IMR-90 (cell line): ENCODE results near the gene IL17REL. TPM values are rescaled to one million over a fixed set of nuclear protein-coding genes. Genes with fewer than 3 reads are reported as not detected.

Experiments
- ATAC-seq: fragments of 200-7000 bp; cut with Tn5 transposase; 2 replicates; pipeline ENCODE4 v1.9.1; 2020; ENCODE audit warnings: low read depth, mild to moderate bottlenecking, moderate library complexity
- BruUV-seq: library from RNA; stranded (reverse); fragments of 400-500 nt; replicated peaks from 2 replicates; lab custom pipeline; 2021; lab: Mats Ljungman, UMichigan
- CTCF ChIA-PET: fragments of 300-600 bp; formaldehyde crosslinking; extraction: SDS; loops from one replicate; lab custom pipeline; 2021; ENCODE audit warnings: antibody characterized with exemption; lab: Yijun Ruan, JAX
- POLR2A ChIA-PET: fragments of 300-600 bp; sonication (Branson Sonifier 250); formaldehyde crosslinking; loops from one replicate; lab custom pipeline; 2022; ENCODE audit warnings: antibody characterized with exemption; ENCODE audit not compliant: unreplicated experiment; lab: Charles Lee
- DNase-seq: peaks from one replicate; pipeline ENCODE4 v3.0.0; 2013
- H2AFZ ChIP-seq: replicated peaks from 2 replicates; pipeline ENCODE3; 2013; ENCODE audit warnings: low read length, mild to moderate bottlenecking; ENCODE audit not compliant: poor library complexity
- H2AK5ac ChIP-seq: 2 replicates; pipeline ENCODE4 v1.6.1; 2013; ENCODE audit warnings: low read depth, low read length, inconsistent platforms
- H2AK9ac ChIP-seq: replicated peaks from 2 replicates; pipeline ENCODE3; 2013; ENCODE audit warnings: mild to moderate bottlenecking, low read depth, low read length, moderate library complexity; ENCODE audit not compliant: poor library complexity
- H2BK120ac ChIP-seq: 2 replicates; pipeline ENCODE4 v1.6.1; 2013; ENCODE audit warnings: low read depth, low read length, inconsistent platforms
- H2BK15ac ChIP-seq: 3 replicates; pipeline ENCODE4 v1.6.1; 2013; ENCODE audit warnings: low read depth, low read length, inconsistent platforms
- H2BK20ac ChIP-seq: 2 replicates; pipeline ENCODE4 v1.6.1; 2013; ENCODE audit warnings: low read depth, mild to moderate bottlenecking, inconsistent platforms, low read length, moderate library complexity
- H2BK5ac ChIP-seq: 2 replicates; pipeline ENCODE4 v1.6.1; 2013; ENCODE audit warnings: mild to moderate bottlenecking, low read depth, low read length, inconsistent platforms; ENCODE audit not compliant: poor library complexity, severe bottlenecking
- H3K14ac ChIP-seq: replicated peaks from 2 replicates; pipeline ENCODE4 v1.6.1; 2013; ENCODE audit warnings: low read depth, low read length, inconsistent platforms
- H3K18ac ChIP-seq: 2 replicates; pipeline ENCODE4 v1.6.1; 2013; ENCODE audit warnings: low read depth, low read length, control low read depth
- H3K23ac ChIP-seq: 2 replicates; pipeline ENCODE4 v1.6.1; 2013; ENCODE audit warnings: low read depth, low read length, inconsistent platforms
- H3K27ac ChIP-seq: 2 replicates; pipeline ENCODE4 v1.5.1; 2013; ENCODE audit warnings: mild to moderate bottlenecking, control low read depth, low read length; ENCODE audit not compliant: insufficient read depth
- H3K27me3 ChIP-seq: 2 replicates; pipeline ENCODE4 v1.6.1; 2013; ENCODE audit warnings: low read length; ENCODE audit not compliant: control insufficient read depth, insufficient read depth
- H3K36me3 ChIP-seq: 2 replicates; pipeline ENCODE4 v1.6.1; 2013; ENCODE audit warnings: low read length, mixed read lengths; ENCODE audit not compliant: control insufficient read depth, insufficient read depth
- H3K4ac ChIP-seq: 2 replicates; pipeline ENCODE4 v1.6.1; 2013; ENCODE audit warnings: low read depth, low read length, inconsistent platforms
- H3K4me1 ChIP-seq: 2 replicates; pipeline ENCODE4 v1.6.1; 2013; ENCODE audit warnings: low read length, mixed read lengths; ENCODE audit not compliant: control insufficient read depth, insufficient read depth
- H3K4me2 ChIP-seq: 2 replicates; pipeline ENCODE4 v1.6.1; 2013; ENCODE audit warnings: low read depth, mild to moderate bottlenecking, control low read depth, low read length, moderate library complexity
- H3K4me3 ChIP-seq: 2 replicates; pipeline ENCODE4 v1.5.1; 2013; ENCODE audit warnings: low read depth, mild to moderate bottlenecking, control low read depth, low read length, moderate library complexity; ENCODE audit not compliant: insufficient read depth
- H3K56ac ChIP-seq: 2 replicates; pipeline ENCODE4 v1.6.1; 2013; ENCODE audit warnings: low read length, inconsistent platforms; ENCODE audit not compliant: insufficient read depth; ENCODE audit errors: extremely low read depth
- H3K79me1 ChIP-seq, 2 experiments: 2 replicates each; pipeline ENCODE4 v1.6.1; 2013; ENCODE audit warnings: low read length in 2 of 2, inconsistent platforms in 1 of 2, low read depth in 1 of 2
- H3K9ac ChIP-seq: 2 replicates; pipeline ENCODE4 v1.6.1; 2013; ENCODE audit warnings: low read depth, low read length, control low read depth
- H3K9me1 ChIP-seq: 2 replicates; pipeline ENCODE4 v1.6.1; 2013; ENCODE audit warnings: low read length, inconsistent platforms; ENCODE audit not compliant: insufficient read depth
- H3K9me3 ChIP-seq: 2 replicates; pipeline ENCODE4 v1.6.1; 2013; ENCODE audit warnings: low read length; ENCODE audit not compliant: control insufficient read depth, insufficient read depth
- H4K20me1 ChIP-seq: 2 replicates; pipeline ENCODE4 v1.6.1; 2013; ENCODE audit warnings: low read length, inconsistent platforms; ENCODE audit not compliant: insufficient read depth
- H4K5ac ChIP-seq: 2 replicates; pipeline ENCODE4 v1.6.1; 2013; ENCODE audit warnings: mild to moderate bottlenecking, low read depth, low read length, control low read depth
- H4K8ac ChIP-seq, 2 experiments: 2 replicates each; pipeline ENCODE4 v1.6.1; 2013; ENCODE audit warnings: low read depth in 2 of 2, low read length in 2 of 2, control low read depth in 1 of 2, inconsistent platforms in 1 of 2
- H4K91ac ChIP-seq: 2 replicates; pipeline ENCODE4 v1.6.1; 2013; ENCODE audit warnings: low read depth, low read length, inconsistent platforms; ENCODE audit not compliant: insufficient read depth
- BHLHE40 ChIP-seq: fragments of 150-350 bp; IDR thresholded peaks from 2 replicates; pipeline ENCODE4 v1.6.1; 2016; ENCODE audit warnings: mild to moderate bottlenecking, low read depth, low read length
- CEBPB ChIP-seq: IDR thresholded peaks from 2 replicates; pipeline ENCODE4 v1.6.1; 2012; ENCODE audit warnings: low read depth, low read length, improper control_type of control experiment
- CHD1 ChIP-seq: IDR thresholded peaks from 2 replicates; pipeline ENCODE4 v1.6.1; 2012; ENCODE audit warnings: low read depth, low read length, improper control_type of control experiment
- ELK1 ChIP-seq: fragments of 150-350 bp; IDR thresholded peaks from 2 replicates; pipeline ENCODE4 v1.6.1; 2016; ENCODE audit warnings: low read depth, mild to moderate bottlenecking, low read length, moderate library complexity, borderline replicate concordance
- FOS ChIP-seq: fragments of 150-350 bp; IDR thresholded peaks from 2 replicates; pipeline ENCODE4 v1.6.1; 2016; ENCODE audit warnings: low read depth, low read length
- MAFK ChIP-seq: IDR thresholded peaks from 2 replicates; pipeline ENCODE4 v1.6.1; 2012; ENCODE audit warnings: low read depth, low read length, improper control_type of control experiment
- MAZ ChIP-seq: IDR thresholded peaks from 2 replicates; pipeline ENCODE4 v1.6.1; 2012; ENCODE audit warnings: low read depth, mild to moderate bottlenecking, low read length, improper control_type of control experiment, moderate library complexity, borderline replicate concordance
- MXI1 ChIP-seq: IDR thresholded peaks from 2 replicates; pipeline ENCODE4 v1.6.1; 2012; ENCODE audit warnings: low read depth, mild to moderate bottlenecking, low read length, moderate library complexity, borderline replicate concordance
- NFE2L2 ChIP-seq: fragments of 150-350 bp; IDR thresholded peaks from 2 replicates; pipeline ENCODE4 v1.6.1; 2016; ENCODE audit warnings: low read depth, mild to moderate bottlenecking, low read length
- POLR2A ChIP-seq: IDR thresholded peaks from 2 replicates; pipeline ENCODE4 v1.6.1; 2012; ENCODE audit warnings: mild to moderate bottlenecking, low read depth, low read length
- RAD21 ChIP-seq: IDR thresholded peaks from 2 replicates; pipeline ENCODE4 v1.6.1; 2012; ENCODE audit warnings: low read length, improper control_type of control experiment
- RCOR1 ChIP-seq: IDR thresholded peaks from 2 replicates; pipeline ENCODE4 v1.6.1; 2012; ENCODE audit warnings: mild to moderate bottlenecking, low read length, improper control_type of control experiment; ENCODE audit not compliant: insufficient replicate concordance
- RFX5 ChIP-seq: IDR thresholded peaks from 2 replicates; pipeline ENCODE4 v1.8.0; 2012; ENCODE audit warnings: low read depth, mild to moderate bottlenecking, low read length, moderate library complexity
- SMC3 ChIP-seq: fragments of 150-350 bp; IDR thresholded peaks from 2 replicates; pipeline ENCODE4 v1.6.1; 2016; ENCODE audit warnings: low read depth, mild to moderate bottlenecking, antibody characterized with exemption, low read length, moderate library complexity
- USF2 ChIP-seq: fragments of 150-350 bp; IDR thresholded peaks from 2 replicates; pipeline ENCODE4 v1.6.1; 2017; ENCODE audit warnings: mild to moderate bottlenecking, antibody characterized with exemption, low read length, low read depth
- WGBS, 2 experiments: methylation state at CpG; one replicate each; pipeline versions ENCODE4 v1.1.5 to v1.1.7; 2013; ENCODE audit warnings: missing lambda C conversion rate in 2 of 2; ENCODE audit not compliant: insufficient read length in 1 of 2; ENCODE audit errors: extremely low coverage in 2 of 2; 5-methylcytosine and 5-hydroxymethylcytosine counted together
- dilution Hi-C: fragments of 300-500 bp; cut with HindIII; formaldehyde crosslinking; loops from one replicate; pipeline ENCODE4 v1.14.3; 2018; ENCODE audit warnings: low sequenced_read_pairs; ENCODE audit not compliant: unreplicated experiment
- in situ Hi-C: fragments of 300-500 bp; cut with MboI; formaldehyde crosslinking; loops from 3 replicates; pipeline ENCODE4 v1.14.3; 2019; ENCODE audit warnings: low sequenced_read_pairs, inconsistent platforms, mixed read lengths
- intact Hi-C: fragments of 100-400 bp; cut with micrococcal nuclease; formaldehyde crosslinking; loops from 2 replicates; pipeline ENCODE4 v1.10.0; 2022
- polyA plus RNA-seq, 3 experiments: library from polyadenylated mRNA; depleted of rRNA; stranded (reverse); fragments of >200 nt; gene quantifications; 2 replicates each; pipeline ENCODE4 v1.2.3, GENCODE V29; 2012; ENCODE audit warnings: low replicate concordance in 1 of 3
- total RNA-seq: library from RNA; depleted of rRNA; stranded (reverse); fragments of >200 nt; gene quantifications from 2 replicates; pipeline ENCODE4 v1.2.3, GENCODE V29; 2012
- TF ChIP-seq, protein P1 (sequence below): conservative IDR thresholded peaks from 2 replicates; pipeline ENCODE4 v1.5.1; 2012; ENCODE audit warnings: mild to moderate bottlenecking, low read depth, low read length, improper control_type of control experiment

The IL17REL gene
- total and polyA plus RNA-seq, 2 of the 4 experiments (the other 2 are of a cell fraction), result not detected

- WGBS, 2 experiments, result 69% methylated on average over 2 of the region's 17 CpGs; no CpG with 5 or more reads in 1 of the 2 experiments
- BruUV-seq, result no TSS peak
These were observed 49.3 kb upstream of the IL17REL start for GRCh38 chr22:50061824-50062355.

More at GRCh38 chr22:50061824-50062355, 49.3 kb upstream of the IL17REL start:
- Histone ChIP-seq H2BK15ac (no peak overlapping the region), H3K27ac (no peak overlapping the region), H3K79me1 (no peaks in the 10 kb centered on the region), H3K14ac (no peak overlapping the region), H3K36me3 (no peaks in the 10 kb centered on the region), H2BK20ac (no peak overlapping the region), H4K20me1 (no peaks in the 10 kb centered on the region), H2AFZ (no peak overlapping the region), H4K8ac (no peak overlapping the region), H2AK5ac (no peak overlapping the region), H3K9ac (no peak overlapping the region), H3K56ac (no peak overlapping the region), H3K18ac (no peak overlapping the region), H3K4me1 (peaks cover 6% of the 10 kb centered on the region; the same call in 1 of the 2 replicates), H4K91ac (no peak overlapping the region), H3K4me3 (no peak overlapping the region), H2BK120ac (no peak overlapping the region), H3K9me3 (no peaks in the 10 kb centered on the region), H3K23ac (no peak overlapping the region), H3K9me1 (no peaks in the 10 kb centered on the region), H4K5ac (no peak overlapping the region), H2AK9ac (no peak overlapping the region), H3K4me2 (no peak overlapping the region), H2BK5ac (no peak overlapping the region), H3K4ac (no peak overlapping the region), H3K27me3 (peaks cover 49% of the 10 kb centered on the region)
- TF ChIP-seq MAFK, result no peak
- no peak for TF ChIP-seq RFX5
- no peak for TF ChIP-seq FOS
- TF ChIP-seq MAZ, result no peak
- TF ChIP-seq, protein P1, sequence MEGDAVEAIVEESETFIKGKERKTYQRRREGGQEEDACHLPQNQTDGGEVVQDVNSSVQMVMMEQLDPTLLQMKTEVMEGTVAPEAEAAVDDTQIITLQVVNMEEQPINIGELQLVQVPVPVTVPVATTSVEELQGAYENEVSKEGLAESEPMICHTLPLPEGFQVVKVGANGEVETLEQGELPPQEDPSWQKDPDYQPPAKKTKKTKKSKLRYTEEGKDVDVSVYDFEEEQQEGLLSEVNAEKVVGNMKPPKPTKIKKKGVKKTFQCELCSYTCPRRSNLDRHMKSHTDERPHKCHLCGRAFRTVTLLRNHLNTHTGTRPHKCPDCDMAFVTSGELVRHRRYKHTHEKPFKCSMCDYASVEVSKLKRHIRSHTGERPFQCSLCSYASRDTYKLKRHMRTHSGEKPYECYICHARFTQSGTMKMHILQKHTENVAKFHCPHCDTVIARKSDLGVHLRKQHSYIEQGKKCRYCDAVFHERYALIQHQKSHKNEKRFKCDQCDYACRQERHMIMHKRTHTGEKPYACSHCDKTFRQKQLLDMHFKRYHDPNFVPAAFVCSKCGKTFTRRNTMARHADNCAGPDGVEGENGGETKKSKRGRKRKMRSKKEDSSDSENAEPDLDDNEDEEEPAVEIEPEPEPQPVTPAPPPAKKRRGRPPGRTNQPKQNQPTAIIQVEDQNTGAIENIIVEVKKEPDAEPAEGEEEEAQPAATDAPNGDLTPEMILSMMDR, result no peak
- TF ChIP-seq RCOR1, result no peak
- no peak for TF ChIP-seq CHD1
- no peak for TF ChIP-seq BHLHE40
- TF ChIP-seq CEBPB, result no peak
- no peak for TF ChIP-seq MXI1
- TF ChIP-seq NFE2L2, result no peak
- no peak for TF ChIP-seq POLR2A
- TF ChIP-seq ELK1, result no peak
- no peak for TF ChIP-seq SMC3
- TF ChIP-seq USF2, result no peak
- TF ChIP-seq RAD21, result no peak
- intact Hi-C loops, result no loop called here
- DNase-seq, result no peak
- ChIA-PET POLR2A (no interaction called here), CTCF (no interaction called here)
- in situ Hi-C loops, result no loop called here
- dilution Hi-C loops, result no loop called here
- ATAC-seq, result no peak
